Trophoblast cell (in vitro differentiated cells and primary cell): ENCODE measurements around the gene SLC22A23.

Experiments
- DNase-seq, 2 donors: peaks; one replicate each; pipeline ENCODE4 v3.0.0-alpha.2; 2016
- H2AFZ ChIP-seq: 2 replicates; pipeline ENCODE4 v1.6.1; 2013; ENCODE audit warnings: low read length, moderate library complexity, mild to moderate bottlenecking; ENCODE audit not compliant: insufficient read depth, poor library complexity
- H2AK5ac ChIP-seq: 2 replicates; pipeline ENCODE4 v1.6.1; 2013; ENCODE audit warnings: mild to moderate bottlenecking, low read length
- H2BK120ac ChIP-seq: 2 replicates; pipeline ENCODE4 v1.6.1; 2013; ENCODE audit warnings: low read length, mild to moderate bottlenecking, moderate library complexity; ENCODE audit not compliant: insufficient read depth, poor library complexity
- H2BK12ac ChIP-seq: 2 replicates; pipeline ENCODE4 v1.6.1; 2013; ENCODE audit warnings: mild to moderate bottlenecking, low read length, moderate library complexity
- H2BK5ac ChIP-seq: 2 replicates; pipeline ENCODE4 v1.6.1; 2013; ENCODE audit warnings: low read length, low read depth, moderate library complexity, mild to moderate bottlenecking; ENCODE audit not compliant: poor library complexity
- H3K14ac ChIP-seq: 2 replicates; pipeline ENCODE4 v1.6.1; 2013; ENCODE audit warnings: mild to moderate bottlenecking, low read length
- H3K18ac ChIP-seq: 2 replicates; pipeline ENCODE4 v1.6.1; 2013; ENCODE audit warnings: mild to moderate bottlenecking, low read length
- H3K23ac ChIP-seq: 2 replicates; pipeline ENCODE4 v1.6.1; 2013; ENCODE audit warnings: low read length
- H3K27ac ChIP-seq: 2 replicates; pipeline ENCODE4 v1.5.1; 2013; ENCODE audit warnings: low read depth, mild to moderate bottlenecking, inconsistent platforms, low read length, moderate library complexity
- H3K27me3 ChIP-seq: 2 replicates; pipeline ENCODE4 v1.6.1; 2013; ENCODE audit warnings: inconsistent platforms, mild to moderate bottlenecking, low read length, moderate library complexity; ENCODE audit not compliant: insufficient read depth
- H3K36me3 ChIP-seq, 2 experiments: 1 replicate in 1 of 2; 2 replicates in 1 of 2; pipeline ENCODE4 v1.6.1; 2013; ENCODE audit warnings: low read length in 2 of 2, mild to moderate bottlenecking in 2 of 2, moderate library complexity in 1 of 2; ENCODE audit not compliant: insufficient read depth in 2 of 2, control insufficient read depth in 1 of 2
- H3K4ac ChIP-seq: 2 replicates; pipeline ENCODE4 v1.6.1; 2013; ENCODE audit warnings: low read depth, mild to moderate bottlenecking, low read length, moderate library complexity
- H3K4me1 ChIP-seq, 2 experiments: 1 replicate in 1 of 2; 2 replicates in 1 of 2; pipeline ENCODE4 v1.6.1; 2013; ENCODE audit warnings: low read length in 2 of 2, mild to moderate bottlenecking in 2 of 2, moderate library complexity in 1 of 2; ENCODE audit not compliant: insufficient read depth in 2 of 2, control insufficient read depth in 1 of 2
- H3K4me2 ChIP-seq: 2 replicates; pipeline ENCODE4 v1.6.1; 2013; ENCODE audit warnings: inconsistent platforms, mild to moderate bottlenecking, low read length, moderate library complexity
- H3K4me3 ChIP-seq: 2 replicates; pipeline ENCODE4 v1.5.1; 2013; ENCODE audit warnings: mild to moderate bottlenecking, low read depth, low read length, inconsistent platforms
- H3K79me1 ChIP-seq: one replicate; pipeline ENCODE4 v1.6.1; 2013; ENCODE audit warnings: low read length
- H3K79me2 ChIP-seq: 2 replicates; pipeline ENCODE4 v1.6.1; 2013; ENCODE audit warnings: low read length, mild to moderate bottlenecking; ENCODE audit not compliant: control insufficient read depth, insufficient read depth, poor library complexity
- H3K9ac ChIP-seq: 2 replicates; pipeline ENCODE4 v1.6.1; 2013; ENCODE audit warnings: mild to moderate bottlenecking, low read length
- H3K9me3 ChIP-seq: 2 replicates; pipeline ENCODE4 v1.6.1; 2013; ENCODE audit warnings: low read depth, mild to moderate bottlenecking, control low read depth, inconsistent platforms, low read length; ENCODE audit not compliant: insufficient read depth
- H4K12ac ChIP-seq: 2 replicates; pipeline ENCODE4 v1.6.1; 2013; ENCODE audit warnings: low read depth, mild to moderate bottlenecking, low read length, moderate library complexity
- H4K8ac ChIP-seq: 2 replicates; pipeline ENCODE4 v1.6.1; 2013; ENCODE audit warnings: low read depth, mild to moderate bottlenecking, low read length, moderate library complexity
- H4K91ac ChIP-seq: one replicate; pipeline ENCODE4 v1.6.1; 2013; ENCODE audit warnings: low read depth, mild to moderate bottlenecking, low read length, moderate library complexity
- WGBS: extraction: QIAGEN DNeasy Blood & Tissue Kit; methylation state at CpG from one replicate; pipeline ENCODE4 v1.1.7; 2013; ENCODE audit warnings: missing lambda C conversion rate; ENCODE audit not compliant: insufficient read length, insufficient coverage; ENCODE audit errors: extremely low coverage; 5-methylcytosine and 5-hydroxymethylcytosine counted together

SLC22A23 gene

GRCh38 chr6:3494391-3495100, 37.7 kb upstream of the SLC22A23 start:
- Histone ChIP-seq H3K4ac (no peak overlapping the region), H2BK12ac (no peak overlapping the region), H3K9ac (no peak overlapping the region), H2AK5ac (no peak overlapping the region), H3K4me3 (no peak overlapping the region), H2BK5ac (no peak overlapping the region), H3K36me3 (no peaks in the 10 kb centered on the region), H2AFZ (no peak overlapping the region), H3K4me1 (peaks cover 10% of the 10 kb centered on the region in 2 experiments), H3K23ac (no peak overlapping the region), H4K91ac (no peak overlapping the region), H3K27me3 (no peaks in the 10 kb centered on the region), H4K8ac (no peak overlapping the region), H3K79me1 (peaks cover 9% of the 10 kb centered on the region), H3K9me3 (peaks cover 2% of the 10 kb centered on the region), H3K14ac (no peak overlapping the region), H2BK120ac (no peak overlapping the region), H3K27ac (no peak overlapping the region), H3K18ac (no peak overlapping the region), H3K4me2 (no peak overlapping the region), H4K12ac (no peak overlapping the region), H3K79me2 (no peaks in the 10 kb centered on the region)
- no CpG with 5 or more reads among the region's 7 CpGs for WGBS
- DNase-seq: no peak

GRCh38 chr6:3490625-3490980, 33.8 kb upstream of the SLC22A23 start:
- WGBS: no CpG with 5 or more reads among the region's 2 CpGs
- H2AFZ ChIP-seq: no peak overlapping the region

GRCh38 chr6:3489961-3490624, 33.2 kb upstream of the SLC22A23 start:
- no peak overlapping the region for H4K8ac ChIP-seq
- no CpG with 5 or more reads among the region's 12 CpGs for WGBS
- no peak for DNase-seq

More at GRCh38 chr6:3490625-3490980, 33.8 kb upstream of the SLC22A23 start:
- Histone ChIP-seq H3K4me3 (no peak overlapping the region), H4K12ac (no peak overlapping the region), H3K4ac (no peak overlapping the region), H3K9ac (no peak overlapping the region), H2AK5ac (no peak overlapping the region), H3K14ac (no peak overlapping the region), H3K9me3 (peaks cover 2% of the 10 kb centered on the region), H2BK120ac (no peak overlapping the region), H2BK5ac (no peak overlapping the region), H3K23ac (no peak overlapping the region), H3K27me3 (no peaks in the 10 kb centered on the region), H3K36me3 (no peaks in the 10 kb centered on the region), H3K4me2 (no peak overlapping the region), H3K79me1 (peaks cover 10% of the 10 kb centered on the region), H4K91ac (no peak overlapping the region), H4K8ac (no peak overlapping the region), H3K79me2 (no peaks in the 10 kb centered on the region), H3K4me1 (peaks cover 5 to 12% of the 10 kb centered on the region in 2 experiments), H2BK12ac (no peak overlapping the region), H3K27ac (no peak overlapping the region), H3K18ac (no peak overlapping the region)
- DNase-seq: no peak

GRCh38 chr6:3489027-3489757, 32.3 kb upstream of the SLC22A23 start:
- H3K23ac ChIP-seq: no peak overlapping the region
- H3K9ac ChIP-seq: no peak overlapping the region
- no peak overlapping the region for H3K4ac ChIP-seq
- no peak overlapping the region for H3K27ac ChIP-seq
- peaks cover 5 to 12% of the 10 kb centered on the region in 2 experiments for H3K4me1 ChIP-seq
- no peak overlapping the region for H3K4me3 ChIP-seq
- H4K91ac ChIP-seq: peak overlapping the region; percentile 77
- peak overlapping the region; percentile 80 for H2BK120ac ChIP-seq
- H3K9me3 ChIP-seq: peaks cover 2% of the 10 kb centered on the region
- peak overlapping the region; percentile 46 for H3K18ac ChIP-seq
- peak overlapping the region; percentile 39 for H3K14ac ChIP-seq
- H2AFZ ChIP-seq: no peak overlapping the region
- no peaks in the 10 kb centered on the region for H3K79me2 ChIP-seq
- H3K4me2 ChIP-seq: no peak overlapping the region
- H4K12ac ChIP-seq: peak overlapping the region; percentile 58
- H3K79me1 ChIP-seq: peaks cover 10% of the 10 kb centered on the region
- H2AK5ac ChIP-seq: peak overlapping the region; percentile 22
- WGBS: no CpG with 5 or more reads among the region's 7 CpGs
- H3K27me3 ChIP-seq: no peaks in the 10 kb centered on the region
- H4K8ac ChIP-seq: peak overlapping the region; percentile 42
- peak in 1 of 2 donors; percentile 30 for DNase-seq
- H2BK5ac ChIP-seq: no peak overlapping the region
- H2BK12ac ChIP-seq: peak overlapping the region; percentile 81
- no peaks in the 10 kb centered on the region for H3K36me3 ChIP-seq

More at GRCh38 chr6:3489961-3490624, 33.2 kb upstream of the SLC22A23 start:
- H3K18ac ChIP-seq: peak overlapping the region; percentile 46
- H3K4me1 ChIP-seq: peaks cover 5 to 12% of the 10 kb centered on the region in 2 experiments
- H3K9me3 ChIP-seq: peaks cover 2% of the 10 kb centered on the region
- no peak overlapping the region for H4K12ac ChIP-seq
- no peaks in the 10 kb centered on the region for H3K79me2 ChIP-seq
- H3K4me2 ChIP-seq: no peak overlapping the region
- no peak overlapping the region for H2AFZ ChIP-seq
- H3K27me3 ChIP-seq: no peaks in the 10 kb centered on the region
- H4K91ac ChIP-seq: peak overlapping the region; percentile 77
- H2BK120ac ChIP-seq: peak overlapping the region; percentile 80
- peak overlapping the region; percentile 81 for H2BK12ac ChIP-seq
- H3K36me3 ChIP-seq: no peaks in the 10 kb centered on the region
- peak overlapping the region; percentile 58 for H2BK5ac ChIP-seq
- no peak overlapping the region for H3K4me3 ChIP-seq
- H3K14ac ChIP-seq: no peak overlapping the region
- H3K79me1 ChIP-seq: peaks cover 10% of the 10 kb centered on the region
- no peak overlapping the region for H3K23ac ChIP-seq
- H3K9ac ChIP-seq: no peak overlapping the region
- H3K4ac ChIP-seq: peak overlapping the region; percentile 29
- peak overlapping the region; percentile 22 for H2AK5ac ChIP-seq
- no peak overlapping the region for H3K27ac ChIP-seq
